NCI-H460 (cell line): Measurements from ENCODE around the gene PIN1. TPM values are rescaled to one million over a fixed set of nuclear protein-coding genes. Genes with fewer than 3 reads are reported as not detected.

Experiments used
- DNase-seq: peaks from one replicate; pipeline ENCODE4 v3.0.0-alpha.2; 2016; ENCODE audit warnings: low read depth; ENCODE audit errors: extremely low read depth
- total RNA-seq: library from RNA; depleted of rRNA; stranded (reverse); fragments of >200 nt; shearing (Covaris generic); gene quantifications from 2 replicates; pipeline ENCODE4 v1.2.3, GENCODE V29; 2014

PIN1 gene
- total RNA-seq, 1 experiment from 2014 or later = 64.6 TPM

GRCh38 chr19:9850235-9850959 is 15.3 kb downstream of the PIN1 start:
- DNase-seq = no peak

- DNase-seq = no peak
Measured at GRCh38 chr19:9854282-9854846, 19.2 kb downstream of the PIN1 start.

GRCh38 chr19:9856609-9857008 is 21.5 kb downstream of the PIN1 start:
- DNase-seq = no peak

GRCh38 chr19:9857076-9857721 is 22.1 kb downstream of the PIN1 start:
- no peak for DNase-seq

GRCh38 chr19:9857920-9858746 is 23.0 kb downstream of the PIN1 start:
- no peak for DNase-seq

- no peak for DNase-seq
Measured at GRCh38 chr19:9858766-9859165, 23.6 kb downstream of the PIN1 start.

GRCh38 chr19:9860407-9860806 is 25.3 kb downstream of the PIN1 start:
- DNase-seq = no peak

- DNase-seq = no peak
Measured at GRCh38 chr19:9861503-9861902, 26.4 kb downstream of the PIN1 start.

GRCh38 chr19:9862938-9863337 is 27.8 kb downstream of the PIN1 start:
- no peak for DNase-seq

GRCh38 chr19:9863759-9864158 is 28.6 kb downstream of the PIN1 start:
- DNase-seq = no peak

GRCh38 chr19:9865732-9866501 is 30.8 kb downstream of the PIN1 start:
- DNase-seq = no peak

- no peak for DNase-seq
Measured at GRCh38 chr19:9868983-9869617, 34.0 kb downstream of the PIN1 start.

- no peak for DNase-seq
Measured at GRCh38 chr19:9871626-9872338, 36.7 kb downstream of the PIN1 start.

- no peak for DNase-seq
Measured at GRCh38 chr19:9872618-9873242, 37.6 kb downstream of the PIN1 start.

GRCh38 chr19:9875031-9875627 is 40.0 kb downstream of the PIN1 start:
- no peak for DNase-seq

GRCh38 chr19:9875796-9876195 is 40.7 kb downstream of the PIN1 start:
- no peak for DNase-seq

- no peak for DNase-seq
Measured at GRCh38 chr19:9877780-9878510, 42.8 kb downstream of the PIN1 start.
